Epithelial cell of esophagus (primary cell): ENCODE data around the gene SNED1.

ENCODE experiments used
- DNase-seq: peaks from one replicate; pipeline ENCODE4 v3.0.0; 2010; ENCODE audit warnings: low read depth
- H3K4me3 ChIP-seq: 2 replicates; pipeline ENCODE4 v1.5.1; 2011; ENCODE audit warnings: mild to moderate bottlenecking, low read length, control low read depth
- CTCF ChIP-seq: IDR thresholded peaks from 2 replicates; pipeline ENCODE4 v1.5.1; 2011; ENCODE audit warnings: low read depth, mild to moderate bottlenecking, low read length, control low read depth, inconsistent platforms; ENCODE audit not compliant: insufficient read depth; ENCODE audit errors: missing control alignments

The SNED1 gene

GRCh38 chr2:240982821-240983281 lies 15.6 kb upstream of the SNED1 start:
- no peak for DNase-seq

GRCh38 chr2:240983361-240983995 lies 14.9 kb upstream of the SNED1 start:
- peak; percentile 65 for DNase-seq
- TF ChIP-seq CTCF, result peak; percentile 30
- no peak overlapping the region for H3K4me3 ChIP-seq

More at GRCh38 chr2:240982821-240983281, 15.6 kb upstream of the SNED1 start:
- H3K4me3 ChIP-seq, result no peak overlapping the region
- TF ChIP-seq CTCF, result no peak

GRCh38 chr2:240983996-240984498 lies 14.4 kb upstream of the SNED1 start:
- H3K4me3 ChIP-seq, result no peak overlapping the region
- no peak for DNase-seq
- no peak for TF ChIP-seq CTCF

- no peak overlapping the region for H3K4me3 ChIP-seq
- no peak for TF ChIP-seq CTCF
- no peak for DNase-seq
These were observed 12.3 kb upstream of the SNED1 start for GRCh38 chr2:240985881-240986786.

- H3K4me3 ChIP-seq, result no peak overlapping the region
- DNase-seq, result no peak
These were observed 11.5 kb upstream of the SNED1 start for GRCh38 chr2:240986787-240987411.

More at GRCh38 chr2:240986787-240987411, 11.5 kb upstream of the SNED1 start:
- no peak for TF ChIP-seq CTCF
